ENCODE measurements around the gene GYS2.

The GYS2 gene

DNA sequence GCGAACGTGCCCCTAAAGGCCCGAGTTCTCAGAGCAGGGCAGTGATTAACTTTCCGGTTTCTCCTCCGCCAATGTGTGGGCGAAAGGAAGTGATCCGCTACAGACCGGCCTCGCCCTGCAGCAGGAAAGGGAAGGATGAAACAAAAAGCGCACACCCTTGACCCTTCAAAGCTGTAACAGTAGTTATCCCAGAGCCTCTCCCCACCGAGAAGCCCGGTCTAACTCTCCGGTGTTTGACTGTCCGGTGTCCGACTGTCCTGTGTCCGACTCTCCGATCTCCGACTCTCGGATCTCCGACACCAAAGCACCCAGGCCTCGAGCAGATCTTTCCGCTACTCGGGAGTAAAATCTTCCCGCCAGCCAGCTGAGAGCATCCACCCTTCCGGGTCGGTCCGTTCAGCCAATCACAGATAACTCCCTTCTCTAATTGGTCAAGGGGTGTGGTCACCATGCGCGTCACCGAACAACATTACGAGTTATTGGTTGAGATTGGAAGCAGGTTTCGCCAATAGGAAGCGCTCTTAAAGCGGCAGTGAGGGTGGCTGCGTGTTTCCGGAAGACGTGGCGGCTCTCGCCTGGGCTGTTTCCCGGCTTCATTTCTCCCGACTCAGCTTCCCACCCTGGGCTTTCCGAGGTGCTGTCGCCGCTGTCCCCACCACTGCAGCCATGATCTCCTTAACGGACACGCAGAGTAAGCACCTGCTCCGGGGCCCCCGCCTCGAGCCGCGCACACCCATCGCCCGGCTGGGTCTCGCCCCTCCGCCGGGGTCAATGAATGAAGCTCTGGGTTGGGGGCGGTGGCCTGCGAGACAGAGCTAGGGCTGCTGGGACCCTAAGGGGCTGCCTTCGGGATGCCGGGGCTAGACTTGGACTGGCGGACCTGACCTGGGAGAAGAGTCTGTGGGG lies 103.1 kb downstream of the GYS2 start, which contains the start of the genes GOLT1B and RECQL:
TSS of gene GOLT1B (plus strand) at position 532 of the 906 bp plus-strand sequence. CDS start at position 667, 135 bp downstream.
TSS of gene RECQL (minus strand) at position 378 of the 906 bp plus-strand sequence. CDS start 2,065 bp downstream, outside the sequence.
- DNase-seq: peak; percentile 98

DNA sequence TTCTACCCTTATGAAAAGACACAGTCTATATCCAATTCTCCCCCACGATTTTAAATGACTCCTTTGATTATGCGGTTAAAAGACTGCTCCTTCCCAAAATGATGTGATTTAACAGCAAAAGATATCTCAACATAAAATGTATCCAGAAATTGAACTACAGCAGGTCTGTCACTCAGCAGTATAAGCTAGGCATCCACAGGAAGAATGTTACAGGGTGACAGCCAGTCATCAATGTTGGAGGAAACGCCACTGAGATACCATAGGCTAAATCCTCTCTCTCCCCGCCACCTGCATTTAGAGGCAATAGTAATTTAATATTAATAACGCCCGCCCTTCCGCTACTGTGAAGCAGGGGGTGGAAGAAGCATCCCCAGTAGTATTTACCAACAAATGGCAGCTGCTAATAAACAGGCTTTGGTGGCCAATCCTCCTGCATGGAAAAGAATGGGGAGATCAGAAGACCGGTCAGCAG lies 103.8 kb downstream of the GYS2 start:
- DNase-seq: peak; percentile 22

DNA sequence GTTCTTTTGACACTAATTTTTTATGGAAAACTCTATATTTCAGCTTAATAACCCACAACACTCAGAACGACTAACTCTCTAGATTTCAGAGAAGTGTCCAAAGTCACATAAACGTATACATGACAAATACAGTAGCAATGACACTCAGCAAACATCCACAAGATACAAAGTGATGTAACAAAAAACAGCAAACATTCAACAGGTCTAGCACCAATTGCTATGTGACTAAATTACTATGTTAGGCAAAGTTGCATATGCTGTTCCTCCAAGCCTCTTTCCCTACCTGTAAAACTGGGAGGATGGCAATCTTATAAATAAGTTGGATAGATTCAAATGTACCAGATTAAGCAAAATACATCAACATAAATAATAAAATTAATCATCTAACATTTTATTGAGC lies 104.9 kb downstream of the GYS2 start:
- no peak for DNase-seq

All from NCI-H526 treated with DMSO at 0.1 percent for 48 hours (cell line).